ENCODE data around the gene GPR27.

Gene GPR27

DNA sequence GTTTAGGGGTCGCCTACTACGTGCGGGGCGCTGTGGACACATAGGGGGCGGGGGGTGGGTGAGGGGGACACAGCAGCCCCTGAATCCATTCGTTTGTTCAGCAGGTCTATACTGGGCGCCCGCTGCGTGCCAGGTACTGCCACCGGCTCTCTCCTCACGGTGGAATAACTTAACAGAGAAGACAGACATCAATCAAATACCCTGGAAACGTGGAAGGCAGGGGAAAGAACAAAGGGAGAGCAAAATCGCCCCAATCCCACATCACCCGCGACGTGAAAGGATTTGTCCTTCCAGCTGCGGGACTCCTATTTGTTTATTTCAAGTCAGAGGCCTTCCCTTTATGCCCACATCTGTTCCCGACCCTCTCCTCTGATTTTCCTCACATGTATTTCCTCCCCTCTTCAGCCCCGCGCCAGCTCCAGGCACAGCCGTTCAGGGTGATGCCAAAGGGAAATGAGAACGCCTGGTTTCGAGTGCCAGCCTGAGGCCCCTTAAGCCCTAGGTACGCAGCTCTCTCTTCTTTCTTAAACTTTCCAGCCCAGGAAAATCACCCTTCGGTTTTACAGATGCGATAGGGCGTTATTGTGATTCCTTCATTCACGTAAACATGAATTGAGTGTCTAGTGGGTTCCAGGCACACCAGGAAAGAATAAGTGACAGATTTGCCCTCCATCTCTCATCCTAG is 32.0 kb downstream of the GPR27 start:
- FAIRE-seq (no peak), DNase-seq (ENCODE audit: insufficient read length, low spot score) (no peak)
- no peak for TF ChIP-seq POLR2A (IDR thresholded peaks at IDR 0.05; ENCODE audit: low read depth, low read length)

DNA sequence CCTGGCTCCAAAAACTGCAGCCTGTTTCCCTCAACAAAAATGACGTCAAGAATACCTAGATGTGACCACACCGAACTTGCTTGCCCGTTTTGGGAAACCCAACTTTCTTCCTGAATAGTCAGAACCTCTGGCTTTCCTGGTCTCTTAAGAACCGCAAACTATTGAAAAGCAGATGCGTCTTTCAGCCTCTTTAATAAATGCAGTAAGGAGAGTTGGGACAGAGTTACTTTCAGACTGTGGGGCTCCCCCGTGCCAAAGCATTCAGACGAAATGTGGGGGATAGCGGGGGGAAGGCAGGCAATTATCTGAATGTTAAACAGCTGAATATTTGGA is 32.5 kb downstream of the GPR27 start:
- TF ChIP-seq POLR2A (IDR thresholded peaks at IDR 0.05; ENCODE audit: low read depth, low read length): no peak
- DNase-seq (ENCODE audit: insufficient read length, low spot score) (no peak), FAIRE-seq (no peak)

DNA sequence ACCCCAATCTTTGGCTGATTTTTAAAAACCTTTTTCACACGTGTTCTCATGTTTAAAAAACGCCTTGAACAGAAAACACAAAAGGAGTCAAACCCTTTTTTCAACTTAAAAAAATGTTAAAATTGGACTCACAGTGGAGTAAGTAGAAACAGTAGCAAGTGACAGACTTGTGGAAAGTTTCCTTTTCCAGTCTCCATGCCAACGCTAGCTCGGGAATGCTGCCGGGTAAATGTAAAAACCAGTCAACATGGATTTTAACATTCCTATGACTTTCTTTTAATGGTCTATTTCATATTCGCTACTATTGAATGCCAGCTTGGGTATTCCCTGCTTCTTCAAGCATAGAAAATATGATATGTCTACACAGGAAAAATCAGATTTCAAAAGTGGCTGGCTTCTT is 32.9 kb downstream of the GPR27 start:
- FAIRE-seq: no peak
- DNase-seq (ENCODE audit: insufficient read length, low spot score): no peak
- TF ChIP-seq POLR2A (IDR thresholded peaks at IDR 0.05; ENCODE audit: low read depth, low read length): no peak

DNA sequence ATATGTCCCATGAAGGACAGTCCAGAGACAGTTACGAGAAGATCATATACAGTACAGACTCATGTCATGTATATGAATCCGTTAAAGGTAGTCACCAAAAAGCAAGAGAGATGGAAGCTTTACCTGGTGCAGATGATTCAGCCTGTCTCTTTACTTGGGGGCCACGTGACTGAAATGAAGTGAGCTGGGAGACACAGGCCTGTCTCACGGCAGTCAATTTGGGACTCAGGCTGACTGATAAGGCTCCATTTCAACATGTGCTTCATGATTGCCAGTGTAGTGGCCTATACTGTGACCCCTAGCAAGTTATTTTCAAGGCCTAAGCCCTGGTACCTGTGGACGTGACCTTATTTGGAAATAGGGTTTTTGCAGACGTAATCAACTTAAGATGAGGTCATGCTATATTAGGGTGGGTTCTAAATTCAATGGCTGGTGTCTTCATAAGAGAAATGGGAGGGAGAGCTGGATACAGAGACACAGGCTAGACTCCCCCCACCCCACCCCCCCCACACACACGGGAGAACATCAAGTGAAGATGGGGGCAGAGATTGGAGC is 34.3 kb downstream of the GPR27 start:
- DNase-seq (ENCODE audit: insufficient read length, low spot score): no peak
- no peak for FAIRE-seq
- TF ChIP-seq POLR2A (IDR thresholded peaks at IDR 0.05; ENCODE audit: low read depth, low read length): no peak

DNA sequence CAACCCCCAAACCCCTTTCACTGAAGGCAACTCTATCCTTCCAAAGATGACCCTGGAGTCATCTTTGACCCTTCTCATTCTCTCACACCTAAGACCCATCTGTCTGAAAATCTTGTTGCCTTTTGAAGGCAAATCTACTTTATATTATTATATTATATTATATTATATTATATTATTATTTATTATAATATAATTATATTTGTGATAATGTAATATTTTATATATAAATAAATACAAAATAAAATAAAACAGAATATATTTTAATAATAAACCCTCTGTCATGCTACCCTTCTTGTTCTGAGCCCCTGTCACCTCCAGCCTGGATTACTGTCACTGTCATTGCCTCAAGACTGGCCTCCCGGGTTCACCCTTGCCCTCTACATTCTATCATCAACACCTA is 36.3 kb downstream of the GPR27 start:
- FAIRE-seq (no peak), DNase-seq (ENCODE audit: insufficient read length, low spot score) (no peak)
- TF ChIP-seq POLR2A (IDR thresholded peaks at IDR 0.05; ENCODE audit: low read depth, low read length): no peak

DNA sequence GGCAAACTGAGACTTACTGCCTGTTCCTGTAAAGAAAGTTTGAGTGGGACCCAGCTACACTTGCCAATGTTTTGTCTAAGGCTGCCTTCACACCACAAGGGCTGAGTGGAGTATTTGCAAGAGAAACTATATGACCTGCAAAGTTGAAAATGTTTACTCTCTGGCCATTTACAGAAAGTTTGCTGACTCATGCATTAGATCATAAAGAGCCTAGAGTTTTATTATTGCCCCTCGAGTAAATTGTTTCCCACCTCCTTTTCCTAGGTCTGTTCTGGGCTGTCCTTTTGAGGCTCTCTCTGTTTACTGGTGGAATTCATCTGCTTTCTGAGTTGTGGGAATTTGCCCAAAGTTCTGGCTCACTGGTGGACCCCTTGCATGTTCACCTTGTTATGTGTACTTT is 38.0 kb downstream of the GPR27 start:
- DNase-seq (ENCODE audit: insufficient read length, low spot score) (no peak), FAIRE-seq (no peak)
- no peak for TF ChIP-seq POLR2A (IDR thresholded peaks at IDR 0.05; ENCODE audit: low read depth, low read length)

DNA sequence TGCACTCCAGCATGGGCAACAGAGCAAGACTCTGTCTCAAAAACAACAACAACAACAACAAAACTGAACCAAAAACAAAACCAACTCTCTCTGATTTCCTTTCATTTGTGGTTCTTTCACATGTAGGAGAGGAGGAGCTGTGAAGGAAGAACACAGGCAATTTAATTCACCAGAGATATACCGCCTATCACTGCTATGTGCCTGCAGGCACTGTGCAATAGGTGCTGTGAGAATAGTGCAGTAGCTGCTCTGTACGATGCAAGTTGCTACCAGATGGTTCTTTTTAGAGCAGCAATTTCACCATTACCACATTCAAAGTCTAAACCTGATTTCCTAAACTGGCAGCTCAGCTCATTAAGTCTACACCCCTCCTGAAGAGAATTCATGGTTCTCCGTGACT is 42.6 kb downstream of the GPR27 start:
- no peak for FAIRE-seq
- DNase-seq (ENCODE audit: insufficient read length, low spot score): no peak
- TF ChIP-seq POLR2A (IDR thresholded peaks at IDR 0.05; ENCODE audit: low read depth, low read length): no peak

DNA sequence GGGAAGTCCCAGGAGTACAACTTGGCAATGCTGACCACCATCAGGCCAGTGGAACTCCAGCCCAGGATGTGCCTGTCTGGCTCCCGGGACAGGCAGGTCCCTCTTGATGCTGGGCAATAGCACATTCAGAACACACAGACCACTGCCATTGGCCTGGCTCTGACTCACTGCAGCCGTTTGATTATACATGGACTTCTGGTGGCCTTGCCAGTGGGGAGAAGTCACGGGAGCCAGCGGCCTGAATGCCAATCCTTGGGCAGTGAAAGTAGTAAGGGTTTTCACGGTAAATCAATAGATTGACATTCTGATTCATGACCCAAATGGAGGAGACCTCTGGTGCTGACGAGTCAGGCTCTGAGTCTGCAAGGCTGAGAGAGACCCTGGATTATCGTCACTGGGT is 43.8 kb downstream of the GPR27 start:
- FAIRE-seq (no peak), DNase-seq (ENCODE audit: insufficient read length, low spot score) (no peak)
- TF ChIP-seq POLR2A (IDR thresholded peaks at IDR 0.05; ENCODE audit: low read depth, low read length): no peak

DNA sequence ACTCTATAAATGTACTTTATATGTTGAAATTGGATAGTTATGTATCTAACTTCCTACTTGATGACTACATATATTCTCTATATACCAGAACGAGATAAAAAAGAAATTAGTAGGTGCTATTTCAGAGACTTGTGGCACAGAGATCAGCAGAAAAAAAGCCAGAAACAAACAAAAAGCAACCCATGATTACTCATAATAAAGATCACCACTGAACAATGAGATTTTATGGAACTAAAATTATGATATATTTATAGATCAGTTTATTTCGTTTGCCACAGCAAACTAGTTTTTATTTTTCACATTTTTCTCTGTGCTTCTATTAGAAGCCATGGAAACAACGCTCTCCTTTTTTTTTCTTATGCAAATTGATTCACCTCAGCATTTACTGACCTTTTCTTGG is 46.4 kb downstream of the GPR27 start:
- TF ChIP-seq POLR2A (IDR thresholded peaks at IDR 0.05; ENCODE audit: low read depth, low read length): no peak
- no peak for DNase-seq (ENCODE audit: insufficient read length, low spot score)
- no peak for FAIRE-seq

DNA sequence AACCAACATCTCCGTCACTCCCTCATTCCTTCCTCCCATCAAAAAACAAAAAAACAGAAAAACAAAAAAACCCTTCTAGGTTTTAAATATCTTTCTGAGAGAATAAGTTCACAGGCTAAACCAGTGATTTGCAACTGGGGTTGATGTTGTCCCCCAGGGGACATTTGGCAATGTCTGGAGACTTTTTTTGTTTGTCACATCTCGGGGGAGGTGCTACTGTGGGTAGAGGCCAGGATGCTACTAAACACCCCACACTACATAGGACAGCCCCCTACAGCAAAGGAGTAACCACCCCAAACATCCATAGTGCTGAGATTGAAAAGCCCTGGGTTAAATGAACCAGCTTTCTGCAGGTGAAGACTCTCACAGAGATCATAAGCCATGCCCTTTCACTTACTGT is 48.3 kb downstream of the GPR27 start:
- TF ChIP-seq POLR2A (IDR thresholded peaks at IDR 0.05; ENCODE audit: low read depth, low read length): no peak
- DNase-seq (ENCODE audit: insufficient read length, low spot score) (no peak), FAIRE-seq (no peak)

DNA sequence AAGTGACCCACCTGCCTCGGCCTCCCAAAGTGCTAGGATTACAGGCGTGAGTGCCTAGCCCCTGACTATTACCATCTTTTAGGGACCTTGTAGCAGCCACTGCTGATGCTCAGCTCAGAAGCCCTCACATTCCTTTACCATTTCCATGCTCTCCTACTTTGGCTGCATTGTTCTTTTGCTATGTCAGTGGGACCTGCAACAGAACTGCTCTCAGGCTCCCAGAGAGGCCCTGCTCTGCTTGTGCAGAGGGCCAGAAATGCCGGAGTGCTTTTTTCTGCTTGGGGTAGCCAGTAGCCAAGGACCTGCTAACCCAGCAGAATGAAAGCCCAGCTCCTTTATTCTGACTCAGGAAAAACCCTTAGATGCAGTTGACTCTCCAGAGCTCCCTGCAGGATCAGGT is 49.6 kb downstream of the GPR27 start:
- TF ChIP-seq POLR2A (IDR thresholded peaks at IDR 0.05; ENCODE audit: low read depth, low read length): no peak
- DNase-seq (ENCODE audit: insufficient read length, low spot score) (no peak), FAIRE-seq (no peak)

DNA sequence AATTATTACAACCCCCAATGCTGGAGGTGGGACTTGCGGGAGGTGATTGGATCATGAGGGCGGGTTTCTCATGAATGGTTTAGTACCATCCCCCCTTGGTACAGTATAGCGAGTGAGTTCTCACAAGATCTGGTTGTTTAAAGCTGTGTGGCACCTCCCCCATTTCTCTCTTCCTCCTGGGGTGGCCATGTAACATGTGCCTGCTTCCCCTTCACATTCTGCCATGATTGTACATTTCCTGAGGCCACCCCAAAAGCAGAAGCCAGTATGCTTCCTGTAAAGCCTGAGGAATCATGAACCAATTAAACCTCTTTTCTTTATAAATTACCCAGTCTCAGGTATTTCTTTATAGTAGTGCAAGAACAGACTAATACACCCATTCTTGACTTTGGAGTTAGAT is 51.5 kb downstream of the GPR27 start:
- TF ChIP-seq POLR2A (IDR thresholded peaks at IDR 0.05; ENCODE audit: low read depth, low read length): no peak
- DNase-seq (ENCODE audit: insufficient read length, low spot score): no peak
- FAIRE-seq: no peak

DNA sequence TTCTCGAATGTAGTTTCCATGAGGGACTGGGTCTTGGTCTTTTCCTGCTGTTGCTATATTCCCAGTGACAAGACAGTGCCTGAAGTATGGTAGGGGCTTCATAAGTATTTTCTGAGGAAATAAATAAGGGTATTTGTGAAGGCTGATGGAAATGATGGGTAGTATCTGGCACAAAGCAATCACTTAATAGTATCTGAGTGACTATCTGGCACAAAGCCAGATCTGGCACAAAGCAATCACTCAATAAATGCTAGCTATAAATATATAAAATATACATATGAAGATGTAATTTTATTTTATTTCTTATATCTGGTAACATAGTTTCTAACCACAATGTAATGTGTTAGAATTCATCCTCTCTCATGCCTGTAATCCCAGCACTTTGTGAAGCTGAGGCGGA is 52.0 kb downstream of the GPR27 start:
- FAIRE-seq (no peak), DNase-seq (ENCODE audit: insufficient read length, low spot score) (no peak)
- TF ChIP-seq POLR2A (IDR thresholded peaks at IDR 0.05; ENCODE audit: low read depth, low read length): no peak
